AG09309 (cell line): ENCODE data around the gene FOXG1.

Experiments used
- DNase-seq: peaks from one replicate; pipeline ENCODE4 v3.0.0-alpha.2; 2010; ENCODE audit warnings: low read depth
- H3K4me3 ChIP-seq: 2 replicates; pipeline ENCODE4 v1.5.1; 2011; ENCODE audit warnings: mild to moderate bottlenecking, low read depth, low read length, moderate library complexity; ENCODE audit not compliant: control insufficient read depth
- TF ChIP-seq, protein P1 (sequence below): IDR thresholded peaks from 2 replicates; pipeline ENCODE4 v1.5.1; 2011; ENCODE audit warnings: mild to moderate bottlenecking, low read depth, low read length, inconsistent platforms; ENCODE audit not compliant: insufficient read depth, control insufficient read depth; ENCODE audit errors: missing control alignments

The FOXG1 gene

DNA sequence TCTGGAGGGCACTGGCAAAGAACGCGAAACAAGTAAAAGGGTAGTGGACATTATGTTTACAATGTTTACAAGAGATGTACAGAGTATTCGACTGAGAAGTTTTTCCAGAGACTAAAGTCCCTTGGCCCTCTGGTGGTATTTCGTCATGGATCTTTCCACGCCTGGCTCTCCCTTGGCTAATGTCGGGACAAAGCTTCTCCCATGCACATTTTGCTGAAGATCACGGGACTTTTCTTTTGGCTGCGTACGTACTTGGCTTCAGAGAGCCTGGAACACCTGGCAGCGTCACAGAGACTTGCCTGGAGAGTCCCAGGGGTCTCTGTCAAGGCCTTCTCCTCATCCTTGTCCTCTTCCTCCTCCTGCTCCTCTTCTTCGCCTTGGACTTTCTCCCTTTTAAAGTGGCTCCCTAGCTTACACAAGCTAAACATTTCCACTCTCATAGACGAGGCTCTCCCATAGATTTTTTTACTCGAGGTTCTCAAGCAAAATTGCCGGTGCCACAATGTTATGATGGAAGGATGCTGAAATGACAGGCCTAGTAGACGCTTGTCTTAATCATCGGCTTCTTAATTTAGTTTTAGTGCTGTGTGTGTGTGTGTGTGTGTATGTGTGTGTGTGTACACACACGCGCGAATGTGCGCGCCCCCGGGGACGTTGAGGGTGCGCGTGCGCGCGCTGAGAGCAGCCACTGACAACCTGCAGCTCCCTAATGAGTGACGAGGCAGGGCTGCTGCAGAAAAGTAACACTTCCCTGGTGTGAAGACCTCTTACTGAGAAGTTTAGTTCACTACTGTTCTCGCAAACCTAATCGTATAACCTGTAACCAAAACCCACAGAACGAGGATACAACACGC lies 4.9 kb upstream of the FOXG1 start:
- no peak overlapping the region for H3K4me3 ChIP-seq
- no peak for DNase-seq
- TF ChIP-seq, protein P1, sequence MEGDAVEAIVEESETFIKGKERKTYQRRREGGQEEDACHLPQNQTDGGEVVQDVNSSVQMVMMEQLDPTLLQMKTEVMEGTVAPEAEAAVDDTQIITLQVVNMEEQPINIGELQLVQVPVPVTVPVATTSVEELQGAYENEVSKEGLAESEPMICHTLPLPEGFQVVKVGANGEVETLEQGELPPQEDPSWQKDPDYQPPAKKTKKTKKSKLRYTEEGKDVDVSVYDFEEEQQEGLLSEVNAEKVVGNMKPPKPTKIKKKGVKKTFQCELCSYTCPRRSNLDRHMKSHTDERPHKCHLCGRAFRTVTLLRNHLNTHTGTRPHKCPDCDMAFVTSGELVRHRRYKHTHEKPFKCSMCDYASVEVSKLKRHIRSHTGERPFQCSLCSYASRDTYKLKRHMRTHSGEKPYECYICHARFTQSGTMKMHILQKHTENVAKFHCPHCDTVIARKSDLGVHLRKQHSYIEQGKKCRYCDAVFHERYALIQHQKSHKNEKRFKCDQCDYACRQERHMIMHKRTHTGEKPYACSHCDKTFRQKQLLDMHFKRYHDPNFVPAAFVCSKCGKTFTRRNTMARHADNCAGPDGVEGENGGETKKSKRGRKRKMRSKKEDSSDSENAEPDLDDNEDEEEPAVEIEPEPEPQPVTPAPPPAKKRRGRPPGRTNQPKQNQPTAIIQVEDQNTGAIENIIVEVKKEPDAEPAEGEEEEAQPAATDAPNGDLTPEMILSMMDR, result no peak

DNA sequence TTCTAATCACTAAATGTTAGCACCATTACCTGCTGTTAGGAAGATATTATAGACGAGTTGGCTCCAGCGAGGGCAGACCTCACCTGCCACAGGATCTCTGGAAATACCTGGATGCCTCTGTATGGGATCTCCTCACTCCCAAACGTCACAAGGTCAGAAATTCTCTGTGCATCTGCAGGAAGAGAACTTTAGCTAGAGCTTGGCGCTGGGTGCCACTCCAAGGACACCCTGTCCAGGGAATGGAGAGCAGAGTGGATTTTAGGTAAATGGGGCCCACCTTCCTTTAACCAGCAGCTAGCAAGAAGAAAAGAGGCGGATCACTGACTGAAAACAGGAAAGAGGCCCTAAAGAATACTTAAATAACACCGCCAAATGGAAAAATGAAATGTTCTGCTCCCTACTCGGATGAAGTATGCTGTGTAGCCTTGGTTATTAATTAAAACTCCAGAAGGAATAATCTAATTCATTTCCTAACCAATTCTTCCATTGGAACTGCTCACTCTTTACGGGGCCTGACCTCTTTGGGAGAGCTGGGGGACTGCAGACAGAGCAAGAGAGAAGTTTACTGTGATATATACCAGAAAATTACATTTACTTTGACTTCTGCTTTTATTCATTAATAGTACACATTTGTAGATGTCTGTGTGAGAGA lies 4.2 kb upstream of the FOXG1 start:
- no peak overlapping the region for H3K4me3 ChIP-seq
- TF ChIP-seq, protein P1, result no peak

DNA sequence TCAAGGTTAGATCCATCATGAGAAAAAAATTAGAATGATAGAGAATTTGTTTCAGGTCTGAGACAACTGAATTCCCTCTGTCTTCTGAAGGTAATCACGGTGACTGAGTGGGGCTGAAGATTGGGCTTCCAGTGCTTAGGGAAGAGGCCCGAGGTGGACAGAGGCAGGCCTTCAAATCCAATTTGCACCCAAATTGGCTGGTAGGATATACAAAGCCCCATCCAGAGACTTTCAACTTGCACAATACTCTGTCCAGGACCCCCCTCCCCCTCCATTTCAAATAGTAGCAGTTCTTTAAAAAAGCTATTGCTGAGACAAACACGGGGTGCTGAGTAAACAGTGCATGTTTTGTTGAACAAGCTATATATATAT lies 3.6 kb upstream of the FOXG1 start:
- DNase-seq, result no peak
- no peak overlapping the region for H3K4me3 ChIP-seq
- TF ChIP-seq, protein P1, result no peak

More for the DNA sequence above, 4.2 kb upstream of the FOXG1 start:
- no peak for DNase-seq

DNA sequence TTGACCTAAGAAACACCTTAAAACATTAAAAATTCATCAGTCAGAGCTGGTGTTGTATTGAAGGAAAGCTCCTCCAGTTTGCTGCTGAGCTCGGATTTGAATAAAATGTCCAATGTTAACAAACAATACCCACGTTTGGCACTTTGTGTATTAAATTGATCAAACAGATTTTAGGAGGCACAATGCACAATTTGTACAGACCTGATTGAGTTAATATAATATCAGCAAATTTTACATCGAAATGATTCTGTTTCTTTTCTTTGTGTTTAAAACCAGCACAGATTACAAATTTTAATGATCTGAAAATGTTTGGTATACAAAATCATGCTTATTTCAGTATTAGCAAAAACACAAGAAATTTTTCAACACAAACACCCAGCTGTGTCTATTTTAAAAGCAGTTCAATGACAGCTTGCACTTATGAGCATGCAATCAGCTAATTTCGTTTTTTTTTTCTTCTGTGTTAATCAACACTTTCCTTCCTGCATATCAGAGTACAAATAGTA lies 2.8 kb upstream of the FOXG1 start:
- TF ChIP-seq, protein P1, result no peak
- no peak for DNase-seq

DNA sequence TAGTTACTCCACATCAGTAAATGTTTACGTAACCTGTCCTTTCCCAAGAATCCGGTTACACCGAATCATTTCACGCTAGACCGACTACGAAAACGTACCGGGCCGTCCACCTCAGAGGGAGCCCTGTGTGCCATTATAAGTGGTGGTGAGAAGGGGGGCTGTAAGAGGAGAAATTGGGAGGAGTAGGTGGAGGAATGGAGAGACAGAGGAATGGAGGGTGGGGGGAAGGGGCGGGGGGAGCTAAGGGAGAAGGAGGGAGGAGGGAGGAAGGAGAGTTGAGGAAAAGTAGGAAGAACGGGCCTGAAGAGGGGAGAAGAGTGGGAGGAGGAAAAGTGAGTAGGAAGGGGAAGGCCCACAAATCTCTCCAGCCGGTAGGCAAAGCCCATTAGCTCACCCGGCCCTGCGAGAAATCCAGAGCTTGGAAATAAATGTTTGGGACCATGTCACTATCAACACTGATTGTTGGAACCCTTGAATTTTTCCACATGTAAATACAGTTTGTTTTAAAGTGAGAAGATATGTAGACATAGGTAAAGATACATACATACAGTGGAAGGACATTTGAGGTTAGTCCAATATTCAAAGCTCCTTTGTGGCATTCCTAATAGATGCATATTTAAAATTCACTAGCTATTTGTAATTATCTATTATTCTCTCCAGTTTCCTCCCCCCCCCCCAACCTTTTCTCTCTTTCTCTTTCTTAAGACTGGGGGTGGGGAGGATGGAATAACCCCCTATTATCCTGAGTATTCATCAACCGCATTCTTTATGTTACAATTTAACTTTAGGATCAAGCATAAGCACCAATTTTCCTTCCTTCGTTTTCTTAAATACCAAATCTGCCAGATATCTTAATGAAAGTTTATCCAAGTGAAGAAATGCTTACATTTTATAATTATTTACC lies 2.1 kb upstream of the FOXG1 start:
- DNase-seq, result no peak
- TF ChIP-seq, protein P1, result no peak
- no peak overlapping the region for H3K4me3 ChIP-seq

More for the DNA sequence above, 2.8 kb upstream of the FOXG1 start:
- no peak overlapping the region for H3K4me3 ChIP-seq

DNA sequence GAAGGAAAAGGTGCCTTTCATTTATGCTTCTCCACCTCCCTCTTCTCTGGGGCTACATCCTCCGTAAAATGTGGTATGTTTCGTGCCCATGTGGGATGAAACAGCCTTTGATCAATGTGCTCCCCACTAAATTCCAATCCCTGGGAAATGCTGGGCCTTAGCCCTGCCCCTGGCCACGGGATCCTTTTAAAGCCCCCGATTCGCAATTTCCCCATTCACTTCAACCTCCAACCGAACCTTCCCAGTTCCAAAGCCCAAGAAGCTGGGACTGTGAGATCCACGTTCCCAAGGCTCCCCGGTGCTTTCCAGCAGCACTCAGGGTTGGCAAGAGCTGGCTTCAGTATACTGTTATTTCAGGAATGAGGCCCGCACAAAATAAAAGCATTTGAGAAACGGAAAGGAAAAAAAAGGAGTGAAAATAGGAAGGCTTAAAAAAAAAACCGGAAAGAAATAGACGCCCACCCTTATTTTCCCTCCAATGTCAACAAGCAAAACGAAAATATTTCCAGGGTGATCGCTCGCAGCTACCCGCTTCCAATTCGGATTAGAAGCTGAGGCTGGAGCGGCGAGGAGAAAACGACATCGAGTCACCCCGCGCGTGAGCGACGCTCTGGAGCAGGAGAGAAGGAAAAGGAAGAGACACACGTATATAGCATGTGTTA lies 1.3 kb upstream of the FOXG1 start:
- DNase-seq, result no peak
- TF ChIP-seq, protein P1, result no peak
- H3K4me3 ChIP-seq, result no peak overlapping the region
